Measurements from ENCODE around the gene MAP2K5.

MAP2K5 gene

GRCh38 chr15:67777773-67778172 lies 235.3 kb downstream of the MAP2K5 start:
- Histone ChIP-seq H3K27ac (ENCODE audit: low read length) (no peak overlapping the region), H3K4me1 (ENCODE audit: low read length) (peaks cover 6% of the 10 kb centered on the region)
- TF ChIP-seq EZH2phosphoT487 (IDR thresholded peaks at IDR 0.05; ENCODE audit: low read depth) (no peak), CTCF (IDR thresholded peaks at IDR 0.05; ENCODE audit: low read depth, low read length) (no peak)

GRCh38 chr15:67778968-67779548 lies 236.6 kb downstream of the MAP2K5 start:
- no peak overlapping the region for H3K4me3 ChIP-seq (ENCODE audit: low read length)
- no peaks in the 10 kb centered on the region for H4K20me1 ChIP-seq (ENCODE audit: insufficient read depth, low read length)
- peaks cover 19% of the 10 kb centered on the region for H3K4me1 ChIP-seq (ENCODE audit: low read length)
- H3K27me3 ChIP-seq (ENCODE audit: low read depth, low read length): no peaks in the 10 kb centered on the region
- H3K4me2 ChIP-seq (ENCODE audit: low read length): no peak overlapping the region
- no peaks in the 10 kb centered on the region for H3K79me2 ChIP-seq (ENCODE audit: low read length)
- H3K36me3 ChIP-seq (replicated peaks; ENCODE audit: low read depth, low read length): no peaks in the 10 kb centered on the region
- no peak overlapping the region for H2AFZ ChIP-seq (ENCODE audit: low read depth, low read length)
- peaks cover 1% of the 10 kb centered on the region; the same call in 1 of the 2 replicates for H3K9me3 ChIP-seq (ENCODE audit: insufficient read depth, low read length)
- no peak overlapping the region for H3K27ac ChIP-seq (ENCODE audit: low read length)
- TF ChIP-seq CTCF (IDR thresholded peaks at IDR 0.05; ENCODE audit: low read depth, low read length) (no peak), EZH2phosphoT487 (IDR thresholded peaks at IDR 0.05; ENCODE audit: low read depth) (no peak)
- no peak overlapping the region for H3K9ac ChIP-seq (ENCODE audit: low read length)

More at GRCh38 chr15:67777773-67778172, 235.3 kb downstream of the MAP2K5 start:
- Histone ChIP-seq H3K36me3 (replicated peaks; ENCODE audit: low read depth, low read length) (no peaks in the 10 kb centered on the region), H3K4me3 (ENCODE audit: low read length) (no peak overlapping the region), H2AFZ (ENCODE audit: low read depth, low read length) (no peak overlapping the region), H3K4me2 (ENCODE audit: low read length) (no peak overlapping the region), H3K9ac (ENCODE audit: low read length) (no peak overlapping the region), H3K79me2 (ENCODE audit: low read length) (no peaks in the 10 kb centered on the region), H3K27me3 (ENCODE audit: low read depth, low read length) (no peaks in the 10 kb centered on the region), H4K20me1 (ENCODE audit: insufficient read depth, low read length) (no peaks in the 10 kb centered on the region), H3K9me3 (ENCODE audit: insufficient read depth, low read length) (no peaks in the 10 kb centered on the region)

DNA sequence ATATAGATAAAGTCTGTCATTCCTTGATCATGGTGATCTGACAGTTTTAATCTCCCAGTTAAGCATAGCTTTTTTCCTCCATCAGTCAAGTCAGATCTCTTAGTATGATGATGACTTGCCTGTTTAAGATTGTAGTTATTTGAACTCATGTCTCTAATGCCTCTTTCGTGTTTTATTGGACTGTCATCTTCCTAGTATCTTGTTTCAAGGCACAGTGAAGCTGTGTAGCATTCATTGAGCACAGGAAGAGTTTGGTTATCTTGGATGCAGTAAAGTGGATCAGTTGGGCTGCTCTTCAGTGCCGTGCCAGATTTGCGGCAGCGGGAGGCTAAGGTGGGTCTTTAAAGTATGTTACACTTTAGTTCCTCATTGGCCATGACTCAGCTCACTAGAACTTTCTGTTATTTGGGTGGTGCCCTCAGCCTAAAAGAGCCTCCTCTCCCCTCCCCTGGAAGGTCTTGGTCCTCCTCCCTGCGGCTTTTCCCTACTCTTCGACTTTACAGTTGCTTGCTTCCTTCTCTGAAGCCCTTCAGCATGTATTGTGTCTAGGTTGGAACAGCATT lies 237.1 kb downstream of the MAP2K5 start:
- Histone ChIP-seq H3K9me3 (ENCODE audit: insufficient read depth, low read length) (peaks cover 3% of the 10 kb centered on the region; the same call in 1 of the 2 replicates), H4K20me1 (ENCODE audit: insufficient read depth, low read length) (no peaks in the 10 kb centered on the region), H3K4me1 (ENCODE audit: low read length) (peaks cover 25% of the 10 kb centered on the region), H3K4me2 (ENCODE audit: low read length) (no peak overlapping the region), H3K4me3 (ENCODE audit: low read length) (no peak overlapping the region), H3K36me3 (replicated peaks; ENCODE audit: low read depth, low read length) (no peaks in the 10 kb centered on the region), H3K27me3 (ENCODE audit: low read depth, low read length) (no peaks in the 10 kb centered on the region), H3K79me2 (ENCODE audit: low read length) (no peaks in the 10 kb centered on the region), H2AFZ (ENCODE audit: low read depth, low read length) (no peak overlapping the region), H3K9ac (ENCODE audit: low read length) (no peak overlapping the region), H3K27ac (ENCODE audit: low read length) (no peak overlapping the region)
- TF ChIP-seq CTCF (IDR thresholded peaks at IDR 0.05; ENCODE audit: low read depth, low read length): no peak
- no peak for TF ChIP-seq EZH2phosphoT487 (IDR thresholded peaks at IDR 0.05; ENCODE audit: low read depth)

DNA sequence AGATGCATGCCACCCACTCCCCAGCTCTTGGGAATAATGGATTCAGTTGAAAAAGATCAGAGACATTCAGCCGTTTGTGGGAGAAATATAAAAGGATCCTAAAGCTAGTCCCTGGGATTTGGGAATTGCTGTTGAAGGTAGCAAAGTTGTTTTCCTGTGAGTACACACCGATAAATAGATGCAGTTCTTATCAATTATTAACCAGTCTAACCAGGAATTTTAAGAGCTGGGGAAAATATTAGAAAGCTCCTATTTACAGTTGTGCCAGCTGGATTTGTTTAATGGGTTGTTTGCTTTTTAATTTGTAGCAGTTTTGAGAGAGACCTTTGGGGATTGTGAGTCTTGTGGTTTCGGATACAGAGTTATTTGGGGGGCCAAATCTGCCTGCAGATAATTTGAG lies 238.6 kb downstream of the MAP2K5 start:
- peaks cover 38% of the 10 kb centered on the region for H3K4me1 ChIP-seq (ENCODE audit: low read length)
- no peak overlapping the region for H3K4me2 ChIP-seq (ENCODE audit: low read length)
- TF ChIP-seq EZH2phosphoT487 (IDR thresholded peaks at IDR 0.05; ENCODE audit: low read depth): no peak
- TF ChIP-seq CTCF (IDR thresholded peaks at IDR 0.05; ENCODE audit: low read depth, low read length): no peak
- no peaks in the 10 kb centered on the region for H3K27me3 ChIP-seq (ENCODE audit: low read depth, low read length)
- no peaks in the 10 kb centered on the region for H3K79me2 ChIP-seq (ENCODE audit: low read length)
- no peak overlapping the region for H3K9ac ChIP-seq (ENCODE audit: low read length)
- H4K20me1 ChIP-seq (ENCODE audit: insufficient read depth, low read length): no peaks in the 10 kb centered on the region
- no peak overlapping the region for H2AFZ ChIP-seq (ENCODE audit: low read depth, low read length)
- H3K36me3 ChIP-seq (replicated peaks; ENCODE audit: low read depth, low read length): peaks cover 6% of the 10 kb centered on the region
- H3K27ac ChIP-seq (ENCODE audit: low read length): no peak overlapping the region
- H3K9me3 ChIP-seq (ENCODE audit: insufficient read depth, low read length): peaks cover 14% of the 10 kb centered on the region; the same call in 1 of the 2 replicates
- H3K4me3 ChIP-seq (ENCODE audit: low read length): no peak overlapping the region

Data from OCI-LY3 (cell line).